NCI-H345 treated with DMSO at 0.1 percent for 48 hours (cell line): ENCODE results near the gene NRL.

Experiments used
- DNase-seq: peaks from one replicate; lab custom pipeline; 2025; ENCODE audit not compliant: unreplicated experiment; lab: John Stamatoyannopoulos, UW

Gene NRL

GRCh38 chr14:24083462-24083861 is 31.3 kb downstream of the NRL start:
- DNase-seq, result no peak

- no peak for DNase-seq
Observed at GRCh38 chr14:24082411-24083080, 32.2 kb downstream of the NRL start.

- no peak for DNase-seq
Observed at GRCh38 chr14:24081739-24082211, 33.0 kb downstream of the NRL start.

- peak; percentile 65 for DNase-seq
Observed at GRCh38 chr14:24080888-24081738, 33.6 kb downstream of the NRL start.

GRCh38 chr14:24080142-24080530 is 34.6 kb downstream of the NRL start:
- no peak for DNase-seq

- DNase-seq, result no peak
Observed at GRCh38 chr14:24079491-24080141, 35.1 kb downstream of the NRL start.

- DNase-seq, result peak; percentile 12
Observed at GRCh38 chr14:24078146-24078545, 36.6 kb downstream of the NRL start.

- DNase-seq, result no peak
Observed at GRCh38 chr14:24077086-24077485, 37.7 kb downstream of the NRL start.

- DNase-seq, result no peak
Observed at GRCh38 chr14:24076302-24076601, 38.5 kb downstream of the NRL start.

- DNase-seq, result no peak
Observed at GRCh38 chr14:24075485-24076301, 39.1 kb downstream of the NRL start.

GRCh38 chr14:24074625-24075484 is 39.9 kb downstream of the NRL start:
- no peak for DNase-seq

- DNase-seq, result no peak
Observed at GRCh38 chr14:24072881-24073877, 41.6 kb downstream of the NRL start.

GRCh38 chr14:24072436-24072835 is 42.3 kb downstream of the NRL start:
- no peak for DNase-seq

GRCh38 chr14:24071836-24072430 is 42.8 kb downstream of the NRL start:
- DNase-seq, result no peak

GRCh38 chr14:24071144-24071697 is 43.5 kb downstream of the NRL start, which contains the start of gene CPNE6:
TSS of gene CPNE6 (plus strand) at chr14:24071562. CDS start at chr14:24072937, 1,375 bp downstream.
- DNase-seq, result no peak

- DNase-seq, result peak; percentile 72
Observed at GRCh38 chr14:24070285-24071143, 44.2 kb downstream of the NRL start.

GRCh38 chr14:24069411-24069735 is 45.4 kb downstream of the NRL start:
- DNase-seq, result no peak
